GM23338 (cell line): ENCODE data around the gene DPF1. TPM values are rescaled to one million over a fixed set of nuclear protein-coding genes. Genes with fewer than 3 reads are reported as not detected.
A peak's percentile ranks its signal among the peaks of the same experiment; 100 is the strongest.

ENCODE experiments used
- ATAC-seq: fragments of 200-7000 bp; cut with Tn5 transposase; 3 replicates; pipeline ENCODE4 v1.9.1; 2020
- DNase-seq: peaks from one replicate; pipeline ENCODE4 v3.0.0-alpha.2; 2015; ENCODE audit warnings: low spot score
- H2AFZ ChIP-seq: fragments of 200-600 bp; sonication (generic); 2 replicates; pipeline ENCODE4 v1.8.0; 2016; ENCODE audit warnings: antibody characterized with exemption, mild to moderate bottlenecking, moderate library complexity
- H3F3A ChIP-seq: fragments of 200-600 bp; sonication (generic); replicated peaks from 2 replicates; pipeline ENCODE4 v1.8.0; 2017; ENCODE audit warnings: antibody characterized with exemption, mixed run types, low read depth
- H3K27ac ChIP-seq: fragments of 200-600 bp; sonication (generic); 2 replicates; pipeline ENCODE4 v1.6.1; 2016; ENCODE audit warnings: low read depth
- H3K27me3 ChIP-seq: fragments of 200-600 bp; sonication (generic); 2 replicates; pipeline ENCODE4 v1.8.0; 2016; ENCODE audit warnings: mild to moderate bottlenecking, mixed run types, moderate library complexity; ENCODE audit not compliant: insufficient read depth
- H3K36me3 ChIP-seq: fragments of 200-600 bp; sonication (generic); 2 replicates; pipeline ENCODE4 v1.8.0; 2016; ENCODE audit warnings: mild to moderate bottlenecking; ENCODE audit not compliant: insufficient read depth
- H3K4me1 ChIP-seq: fragments of 200-600 bp; sonication (generic); 2 replicates; pipeline ENCODE4 v1.8.0; 2016; ENCODE audit warnings: mild to moderate bottlenecking, moderate library complexity; ENCODE audit not compliant: insufficient read depth
- H3K4me2 ChIP-seq: fragments of 200-600 bp; sonication (generic); 2 replicates; pipeline ENCODE4 v1.7.1; 2017; ENCODE audit warnings: mixed run types
- H3K4me3 ChIP-seq: fragments of 200-600 bp; sonication (generic); 2 replicates; pipeline ENCODE4 v1.6.1; 2016; ENCODE audit warnings: mixed run types
- H3K79me2 ChIP-seq: fragments of 200-600 bp; sonication (generic); replicated peaks from 2 replicates; pipeline ENCODE4 v1.8.0; 2017; ENCODE audit warnings: mild to moderate bottlenecking; ENCODE audit not compliant: insufficient read depth
- H3K9me2 ChIP-seq: fragments of 200-600 bp; sonication (generic); 2 replicates; pipeline ENCODE4 v1.8.0; 2017; ENCODE audit not compliant: insufficient read depth
- H4K20me1 ChIP-seq: fragments of 200-600 bp; sonication (generic); replicated peaks from 2 replicates; pipeline ENCODE4 v1.8.0; 2017; ENCODE audit warnings: mild to moderate bottlenecking; ENCODE audit not compliant: insufficient read depth
- H3K27ac Mint-ChIP-seq: 2 replicates; pipeline ENCODE4 v1.8.0; 2020; ENCODE audit warnings: inconsistent platforms, mild to moderate bottlenecking, moderate library complexity, mixed read lengths
- H3K27me3 Mint-ChIP-seq: 3 replicates; pipeline ENCODE4 v1.8.0; 2022; ENCODE audit warnings: low read depth, mild to moderate bottlenecking, moderate library complexity, mixed read lengths, inconsistent platforms; ENCODE audit not compliant: insufficient read depth, poor library complexity
- H3K36me3 Mint-ChIP-seq: 3 replicates; pipeline ENCODE4 v1.8.0; 2021; ENCODE audit warnings: low read depth, mild to moderate bottlenecking, inconsistent platforms, moderate library complexity, mixed read lengths
- H3K4me1 Mint-ChIP-seq: 3 replicates; pipeline ENCODE4 v1.8.0; 2020; ENCODE audit warnings: mild to moderate bottlenecking, inconsistent platforms, mixed read lengths
- H3K4me3 Mint-ChIP-seq: 3 replicates; pipeline ENCODE4 v1.8.0; 2021; ENCODE audit warnings: moderate library complexity, mild to moderate bottlenecking, inconsistent platforms, mixed read lengths
- H3K9me3 Mint-ChIP-seq: 3 replicates; pipeline ENCODE4 v1.8.0; 2020; ENCODE audit warnings: moderate library complexity, mild to moderate bottlenecking, inconsistent platforms, mixed read lengths
- CREB1 ChIP-seq: fragments of 250-450 bp; sonication (Bioruptor Pico); IDR thresholded peaks from 2 replicates; pipeline ENCODE4 v1.5.0; 2020; ENCODE audit warnings: low read depth, mild to moderate bottlenecking, moderate library complexity
- EZH2 ChIP-seq: fragments of 200-600 bp; sonication (generic); IDR thresholded peaks from one replicate; pipeline ENCODE4 v1.8.0; 2017; ENCODE audit warnings: antibody characterized with exemption, mild to moderate bottlenecking, low read depth; ENCODE audit not compliant: unreplicated experiment
- EZH2phosphoT487 ChIP-seq: fragments of 200-600 bp; sonication (generic); IDR thresholded peaks from one replicate; pipeline ENCODE4 v1.8.1; 2018; ENCODE audit warnings: antibody characterized with exemption; ENCODE audit not compliant: unreplicated experiment
- JUNB ChIP-seq: IDR thresholded peaks from one replicate; pipeline ENCODE4 v1.6.1; 2016; ENCODE audit warnings: antibody characterized with exemption; ENCODE audit not compliant: unreplicated experiment
- NANOG ChIP-seq: IDR thresholded peaks from 2 replicates; pipeline ENCODE4 v1.6.1; 2016; ENCODE audit warnings: antibody characterized with exemption, borderline replicate concordance
- POLR2AphosphoS5 ChIP-seq: IDR thresholded peaks from 2 replicates; pipeline ENCODE4 v1.6.1; 2016; ENCODE audit warnings: antibody characterized with exemption, low read depth
- REST ChIP-seq: IDR thresholded peaks from one replicate; pipeline ENCODE4 v1.6.1; 2018; ENCODE audit warnings: antibody characterized with exemption; ENCODE audit not compliant: unreplicated experiment
- STAT1 ChIP-seq: IDR thresholded peaks from one replicate; pipeline ENCODE4 v1.6.1; 2016; ENCODE audit warnings: antibody characterized with exemption; ENCODE audit not compliant: unreplicated experiment
- ZNF114 ChIP-seq: fragments of 250-450 bp; sonication (Bioruptor Pico); IDR thresholded peaks from 2 replicates; pipeline ENCODE4 v1.5.0; 2020; ENCODE audit warnings: mild to moderate bottlenecking, moderate library complexity
- ZNF331 ChIP-seq: fragments of 250-450 bp; sonication (Bioruptor Pico); IDR thresholded peaks from 2 replicates; pipeline ENCODE4 v1.5.0; 2020; ENCODE audit warnings: low read depth, mild to moderate bottlenecking, moderate library complexity
- ZNF462 ChIP-seq: fragments of 250-450 bp; sonication (Bioruptor Pico); IDR thresholded peaks from 2 replicates; pipeline ENCODE4 v1.5.0; 2020; ENCODE audit warnings: mild to moderate bottlenecking, moderate library complexity
- polyA plus RNA-seq: library from polyadenylated mRNA; unstranded; fragments of >200 nt; fragmentation: Nextera tagmentation; extraction: Ambion mirVana; gene quantifications from 2 replicates; pipeline ENCODE4 v1.2.1, GENCODE V29; 2016
- total RNA-seq: library from RNA; depleted of rRNA; stranded (reverse); fragments of >200 nt; shearing (Covaris generic); gene quantifications from 2 replicates; pipeline ENCODE4 v1.2.3, GENCODE V29; 2014
- TF ChIP-seq, protein P1 (sequence below): IDR thresholded peaks from 2 replicates; pipeline ENCODE4 v1.6.1; 2016; ENCODE audit warnings: antibody characterized with exemption
- TF ChIP-seq, protein P2 (sequence below), 2 experiments: fragments of 200-600 bp in 1 of 2; sonication (generic) in 1 of 2; conservative IDR thresholded peaks; 2 replicates each; pipeline versions ENCODE4 v1.5.1 to v1.6.1; 2016 to 2017; ENCODE audit warnings: antibody characterized with exemption in 2 of 2, low read depth in 2 of 2, mild to moderate bottlenecking in 2 of 2, moderate library complexity in 1 of 2

DPF1 gene
- total and polyA plus RNA-seq, 2 experiments from 2014 or later, result 8.3 to 11.7 TPM

GRCh38 chr19:38245826-38246498 lies 21.9 kb upstream of the DPF1 start:
- ATAC-seq (no peak), DNase-seq (no peak)
- H3F3A ChIP-seq, result 0 out of 2 replicates have a peak, but pooled peaks cover 21% of the 10 kb centered on the region
- no peaks in the 10 kb centered on the region for H4K20me1 ChIP-seq
- Mint-ChIP-seq H3K27me3 (peaks cover 17% of the 10 kb centered on the region), H3K4me3 (no peak overlapping the region; the same call in 2 of the 3 replicates), H3K27ac (no peak overlapping the region), H3K4me1 (peaks cover 16% of the 10 kb centered on the region), H3K9me3 (no peaks in the 10 kb centered on the region; the same call in 2 of the 3 replicates), H3K36me3 (no peaks in the 10 kb centered on the region)
- H3K36me3 ChIP-seq, result no peaks in the 10 kb centered on the region
- no peaks in the 10 kb centered on the region for H3K9me2 ChIP-seq
- no peak overlapping the region for H2AFZ ChIP-seq
- peaks cover 13% of the 10 kb centered on the region for H3K4me1 ChIP-seq
- no peak overlapping the region for H3K4me3 ChIP-seq
- peak overlapping the region; percentile 57; the same call in 1 of the 2 replicates for H3K27ac ChIP-seq
- TF ChIP-seq POLR2AphosphoS5 (no peak), ZNF114 (CRISPR knock-in tag) (no peak), EZH2phosphoT487 (no peak), ZNF462 (CRISPR knock-in tag) (no peak), STAT1 (no peak), NANOG (no peak), REST (no peak), EZH2 (no peak), JUNB (no peak), ZNF331 (CRISPR knock-in tag) (no peak), CREB1 (no peak)
- TF ChIP-seq, protein P1, sequence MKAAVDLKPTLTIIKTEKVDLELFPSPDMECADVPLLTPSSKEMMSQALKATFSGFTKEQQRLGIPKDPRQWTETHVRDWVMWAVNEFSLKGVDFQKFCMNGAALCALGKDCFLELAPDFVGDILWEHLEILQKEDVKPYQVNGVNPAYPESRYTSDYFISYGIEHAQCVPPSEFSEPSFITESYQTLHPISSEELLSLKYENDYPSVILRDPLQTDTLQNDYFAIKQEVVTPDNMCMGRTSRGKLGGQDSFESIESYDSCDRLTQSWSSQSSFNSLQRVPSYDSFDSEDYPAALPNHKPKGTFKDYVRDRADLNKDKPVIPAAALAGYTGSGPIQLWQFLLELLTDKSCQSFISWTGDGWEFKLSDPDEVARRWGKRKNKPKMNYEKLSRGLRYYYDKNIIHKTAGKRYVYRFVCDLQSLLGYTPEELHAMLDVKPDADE, result no peak
- TF ChIP-seq, protein P2, sequence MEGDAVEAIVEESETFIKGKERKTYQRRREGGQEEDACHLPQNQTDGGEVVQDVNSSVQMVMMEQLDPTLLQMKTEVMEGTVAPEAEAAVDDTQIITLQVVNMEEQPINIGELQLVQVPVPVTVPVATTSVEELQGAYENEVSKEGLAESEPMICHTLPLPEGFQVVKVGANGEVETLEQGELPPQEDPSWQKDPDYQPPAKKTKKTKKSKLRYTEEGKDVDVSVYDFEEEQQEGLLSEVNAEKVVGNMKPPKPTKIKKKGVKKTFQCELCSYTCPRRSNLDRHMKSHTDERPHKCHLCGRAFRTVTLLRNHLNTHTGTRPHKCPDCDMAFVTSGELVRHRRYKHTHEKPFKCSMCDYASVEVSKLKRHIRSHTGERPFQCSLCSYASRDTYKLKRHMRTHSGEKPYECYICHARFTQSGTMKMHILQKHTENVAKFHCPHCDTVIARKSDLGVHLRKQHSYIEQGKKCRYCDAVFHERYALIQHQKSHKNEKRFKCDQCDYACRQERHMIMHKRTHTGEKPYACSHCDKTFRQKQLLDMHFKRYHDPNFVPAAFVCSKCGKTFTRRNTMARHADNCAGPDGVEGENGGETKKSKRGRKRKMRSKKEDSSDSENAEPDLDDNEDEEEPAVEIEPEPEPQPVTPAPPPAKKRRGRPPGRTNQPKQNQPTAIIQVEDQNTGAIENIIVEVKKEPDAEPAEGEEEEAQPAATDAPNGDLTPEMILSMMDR (conservative IDR thresholded peaks at IDR 0.05; ENCODE audit: low read depth in 2 of 2), result no peak
- H3K79me2 ChIP-seq, result no peaks in the 10 kb centered on the region
- H3K27me3 ChIP-seq, result peaks cover 8% of the 10 kb centered on the region; the same call in 1 of the 2 replicates
- H3K4me2 ChIP-seq, result no peak overlapping the region
